ENCODE measurements around the gene PCDHAC1.
"Not testable (repeated sequence)": the region's sequence is repeated elsewhere in the genome, so short reads cannot be mapped to it uniquely, and the experiment has no call there.

PCDHAC1 gene, protein sequence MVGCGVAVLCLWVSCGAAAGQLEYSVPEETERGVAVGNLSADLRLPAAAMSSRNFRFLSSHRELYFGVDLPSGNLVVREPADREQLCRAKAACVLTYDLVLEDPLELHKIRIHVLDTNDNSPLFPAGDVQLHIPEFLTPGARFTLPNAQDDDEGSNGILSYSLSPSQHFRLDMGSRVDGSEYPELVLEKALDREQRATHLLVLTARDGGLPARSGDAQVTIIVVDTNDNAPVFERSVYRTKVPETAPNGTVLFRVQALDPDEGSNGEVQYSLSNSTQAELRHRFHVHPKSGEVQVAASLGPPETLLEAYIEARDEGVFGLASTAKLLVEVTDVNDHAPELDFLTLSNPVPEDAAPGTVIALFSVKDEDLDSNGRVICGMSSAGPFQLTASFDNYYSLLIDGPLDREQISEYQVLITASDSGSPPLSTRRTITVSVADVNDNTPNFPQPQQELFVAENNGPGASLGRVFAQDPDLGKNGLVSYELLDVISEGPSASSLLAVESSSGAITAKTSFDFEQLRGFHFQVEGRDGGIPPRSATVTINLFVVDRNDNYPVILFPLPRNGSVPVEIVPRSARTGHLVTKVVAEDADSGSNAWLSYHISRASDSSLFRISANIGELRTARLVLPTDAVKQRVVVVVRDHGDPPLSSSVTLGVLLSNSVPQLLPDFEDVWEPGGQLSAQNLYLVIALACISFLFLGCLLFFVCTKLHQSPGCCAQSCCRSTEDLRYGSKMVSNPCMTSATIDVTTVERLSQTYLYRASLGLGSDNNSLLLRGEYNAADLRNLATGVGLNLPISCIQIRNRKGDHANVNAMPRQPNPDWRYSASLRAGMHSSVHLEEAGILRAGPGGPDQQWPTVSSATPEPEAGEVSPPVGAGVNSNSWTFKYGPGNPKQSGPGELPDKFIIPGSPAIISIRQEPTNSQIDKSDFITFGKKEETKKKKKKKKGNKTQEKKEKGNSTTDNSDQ
- total RNA-seq: 0 to 0.31 reads per million in 2 donors

- no peak for DNase-seq
Observed at GRCh38 chr5:140925806-140926442, at the start of gene PCDHAC1. Gene PCDHAC1 (plus strand): TSS chr5:140926299. CDS start chr5:140926893, 594 bp downstream.

GRCh38 chr5:140876541-140877261 lies 49.4 kb upstream of the PCDHAC1 start:
- DNase-seq: not testable (repeated sequence)

- no peak for DNase-seq
Observed at GRCh38 chr5:140877262-140877581, 48.9 kb upstream of the PCDHAC1 start.

GRCh38 chr5:140881889-140882590 lies 44.1 kb upstream of the PCDHAC1 start, which contains the start of gene PCDHA13:
Gene PCDHA13 (plus strand): TSS chr5:140882124. CDS start chr5:140882269, 145 bp downstream.
- no peak for DNase-seq

GRCh38 chr5:140882591-140882899 lies 43.6 kb upstream of the PCDHAC1 start:
- no peak for DNase-seq

GRCh38 chr5:140883373-140883772 lies 42.7 kb upstream of the PCDHAC1 start:
- no peak for DNase-seq

- DNase-seq: no peak
Observed at GRCh38 chr5:140883927-140884697, 42.0 kb upstream of the PCDHAC1 start.

DNA sequence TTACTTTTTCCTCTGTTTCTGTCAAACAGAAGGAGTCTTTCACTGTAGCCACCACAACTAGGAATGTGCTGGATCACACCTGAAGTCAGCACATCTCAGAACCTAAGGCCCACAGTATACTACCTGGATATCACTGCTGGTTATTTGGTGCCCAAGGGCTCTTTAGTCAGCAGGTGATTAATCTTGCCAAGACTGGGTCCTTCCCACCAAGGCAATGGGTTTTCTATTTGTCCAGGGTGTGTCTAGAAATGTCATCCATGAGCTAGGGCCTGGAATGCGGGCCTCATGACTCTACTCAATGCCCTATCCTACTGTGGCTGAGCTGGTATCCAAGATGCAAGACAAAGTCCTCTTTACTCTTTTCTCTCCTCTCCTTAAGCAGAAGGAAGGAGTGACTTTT lies 9.8 kb upstream of the PCDHAC1 start:
- no peak for DNase-seq

DNA sequence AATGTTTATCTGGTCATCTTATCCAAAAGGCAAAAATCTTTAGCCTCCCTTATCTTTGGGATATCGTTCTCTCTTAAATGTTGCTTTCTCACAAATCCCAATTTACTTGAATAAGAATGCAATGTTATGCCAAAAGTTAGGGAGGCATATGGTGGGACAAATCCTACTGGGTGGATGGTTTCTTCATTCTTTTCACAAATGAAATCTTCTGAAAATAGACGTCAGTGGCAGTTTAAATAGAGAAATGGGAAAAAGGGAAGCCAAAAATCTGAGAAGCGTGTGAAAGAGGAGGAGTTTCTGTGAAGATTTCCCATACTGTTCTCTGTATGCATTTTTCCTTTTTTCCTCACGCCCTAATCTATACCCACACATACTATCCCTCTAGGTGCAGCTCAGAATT lies 2.5 kb upstream of the PCDHAC1 start:
- no peak for DNase-seq

DNA sequence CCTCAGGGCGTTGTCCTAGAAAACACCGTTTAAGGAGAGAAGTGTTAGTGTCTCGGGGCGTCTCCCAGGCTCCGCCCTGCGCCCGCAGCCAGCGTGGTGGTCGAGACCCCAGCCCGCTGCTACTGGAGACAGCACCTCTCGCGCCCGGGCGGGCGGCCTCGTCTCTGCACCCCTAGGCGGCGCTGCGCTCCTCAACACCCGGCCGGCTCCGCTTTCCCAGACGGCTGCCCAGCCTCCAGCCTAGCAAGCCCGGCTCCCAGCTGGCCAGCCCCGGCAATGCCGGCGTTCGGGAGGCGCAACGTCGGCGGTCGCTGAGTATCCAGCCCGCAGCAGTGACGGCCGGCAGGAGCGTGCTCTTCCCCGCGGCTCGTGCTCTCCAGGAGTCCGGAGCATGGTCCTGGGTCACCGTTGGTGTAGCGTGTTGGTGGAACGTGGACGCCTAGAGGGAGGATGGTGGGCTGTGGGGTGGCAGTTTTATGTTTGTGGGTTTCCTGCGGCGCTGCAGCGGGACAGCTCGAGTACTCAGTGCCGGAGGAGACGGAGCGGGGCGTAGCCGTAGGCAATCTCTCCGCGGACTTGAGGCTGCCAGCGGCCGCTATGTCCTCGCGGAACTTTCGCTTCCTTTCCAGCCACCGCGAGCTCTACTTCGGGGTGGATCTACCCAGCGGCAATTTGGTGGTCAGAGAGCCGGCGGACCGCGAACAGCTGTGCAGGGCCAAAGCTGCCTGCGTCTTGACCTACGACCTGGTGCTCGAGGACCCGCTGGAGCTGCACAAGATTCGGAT lies 536 bp downstream of the PCDHAC1 start:
- peak in 2 of 5 experiments; percentile 1 to 48 for DNase-seq

DNA sequence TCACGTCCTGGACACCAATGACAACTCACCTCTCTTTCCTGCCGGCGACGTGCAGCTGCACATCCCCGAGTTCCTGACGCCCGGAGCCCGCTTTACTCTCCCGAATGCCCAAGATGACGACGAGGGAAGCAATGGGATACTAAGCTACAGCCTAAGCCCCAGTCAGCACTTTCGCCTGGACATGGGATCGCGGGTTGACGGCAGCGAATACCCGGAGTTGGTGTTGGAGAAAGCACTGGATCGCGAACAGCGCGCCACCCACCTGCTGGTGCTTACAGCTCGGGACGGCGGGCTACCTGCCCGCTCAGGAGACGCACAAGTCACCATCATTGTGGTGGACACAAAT lies 1.1 kb downstream of the PCDHAC1 start:
- DNase-seq: no peak

DNA sequence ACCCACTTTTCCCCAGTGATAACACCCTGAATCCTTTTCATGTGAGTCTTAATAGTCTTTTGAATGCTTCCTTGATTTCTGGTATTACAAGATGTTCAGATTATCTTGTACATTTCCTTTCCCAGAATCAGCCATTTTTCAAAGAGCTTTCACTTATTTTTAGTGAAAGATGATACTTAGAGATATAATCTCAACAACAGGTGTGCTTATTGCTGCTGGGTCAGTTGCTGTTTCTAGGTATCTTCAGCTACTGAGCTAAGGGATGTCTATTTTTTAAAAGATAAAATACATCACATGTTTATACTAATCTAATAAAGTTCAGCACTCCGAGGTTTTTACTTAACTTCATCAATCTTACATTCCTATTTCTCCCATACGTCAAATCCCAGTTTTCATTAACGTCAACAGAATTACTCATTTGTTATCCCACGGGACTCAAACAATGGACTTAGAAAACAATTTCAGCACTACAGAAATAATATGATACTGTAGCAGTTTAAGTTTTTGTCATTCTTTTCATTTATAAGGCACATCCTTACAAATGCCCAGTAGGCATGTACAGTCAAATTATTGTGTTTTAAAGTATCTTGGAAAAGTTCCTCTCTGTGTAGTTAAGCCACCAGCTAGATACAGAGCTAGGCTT lies 9.0 kb downstream of the PCDHAC1 start:
- no peak for DNase-seq

DNA sequence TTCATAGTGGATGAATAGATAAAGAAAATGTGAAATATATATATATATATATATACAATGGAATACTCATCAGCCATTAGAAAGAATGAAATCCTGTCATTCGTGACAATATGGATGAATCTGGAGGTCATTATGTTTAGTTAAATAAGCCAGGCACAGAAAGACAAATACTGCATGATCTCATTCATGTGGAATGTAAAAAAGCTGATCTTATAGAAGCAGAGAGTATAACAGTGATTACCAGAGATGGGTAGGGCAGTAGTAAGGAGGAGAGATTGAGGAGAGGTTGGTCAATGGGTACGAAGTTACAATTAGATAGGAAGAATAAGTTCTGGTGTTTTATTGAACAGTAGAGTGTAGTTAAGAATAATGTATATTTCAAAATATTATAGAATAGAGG lies 20.5 kb downstream of the PCDHAC1 start:
- no peak for DNase-seq

- DNase-seq: no peak
Observed at GRCh38 chr5:140951636-140952035, 25.5 kb downstream of the PCDHAC1 start.

DNA sequence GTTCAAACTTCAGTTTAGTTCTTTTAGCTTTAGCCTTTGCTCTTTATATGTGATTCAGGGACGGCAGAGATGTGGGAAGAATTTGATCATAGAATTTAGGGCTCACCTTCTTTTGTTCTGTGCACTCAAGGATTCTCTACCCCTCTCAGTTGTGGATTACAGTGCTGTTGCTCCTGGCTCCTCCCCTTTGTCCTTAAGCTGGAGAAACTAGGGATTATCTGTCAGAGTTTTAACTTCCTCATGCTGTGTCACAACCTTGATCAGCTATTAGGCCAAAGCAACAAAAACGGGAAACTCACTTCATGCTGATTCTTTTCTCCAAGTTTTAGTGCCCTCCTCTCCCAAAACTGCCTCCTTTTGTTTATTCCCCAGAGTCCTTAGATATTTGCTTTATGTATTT lies 27.1 kb downstream of the PCDHAC1 start:
- no peak for DNase-seq

GRCh38 chr5:140962190-140962589 lies 36.1 kb downstream of the PCDHAC1 start:
- no peak for DNase-seq

DNA sequence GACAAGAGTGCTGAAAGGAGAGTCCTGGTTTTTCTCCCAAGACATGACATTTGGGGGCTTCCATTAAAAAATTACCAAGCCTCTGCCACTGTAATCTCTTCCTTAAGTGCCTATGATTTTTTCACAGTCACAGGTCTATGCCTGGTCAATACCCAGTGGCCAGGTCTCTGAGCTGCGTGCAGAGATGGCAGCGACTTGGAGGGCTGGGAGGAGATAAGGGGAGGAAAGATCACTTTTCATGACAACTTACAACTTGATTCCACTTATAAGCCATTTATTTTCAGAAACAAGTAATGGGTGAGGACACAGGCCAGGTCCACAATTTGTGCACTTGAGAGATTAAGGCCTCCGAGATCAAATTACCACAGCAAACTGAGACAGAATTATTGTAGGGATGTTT lies 38.3 kb downstream of the PCDHAC1 start:
- no peak for DNase-seq

DNA sequence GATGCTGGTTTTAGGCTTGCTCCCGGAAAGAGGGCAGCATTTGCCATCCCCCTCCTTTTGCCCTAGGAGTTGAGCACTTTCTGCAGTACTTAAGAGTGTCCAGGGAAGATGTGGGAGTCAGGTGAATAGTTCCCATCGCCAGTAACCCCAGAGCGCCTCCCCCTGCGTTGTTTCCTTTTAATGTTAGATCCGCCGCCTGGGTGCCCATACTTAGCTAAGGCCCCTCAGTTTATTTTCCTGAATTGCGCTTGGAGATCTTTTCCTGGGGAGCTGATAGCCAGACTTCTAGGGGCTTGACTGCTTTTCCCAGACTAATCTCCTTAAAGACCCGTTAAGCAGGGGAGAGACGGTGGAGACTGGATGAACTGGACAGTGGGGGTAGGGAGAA lies 39.8 kb downstream of the PCDHAC1 start:
- no peak for DNase-seq

DNA sequence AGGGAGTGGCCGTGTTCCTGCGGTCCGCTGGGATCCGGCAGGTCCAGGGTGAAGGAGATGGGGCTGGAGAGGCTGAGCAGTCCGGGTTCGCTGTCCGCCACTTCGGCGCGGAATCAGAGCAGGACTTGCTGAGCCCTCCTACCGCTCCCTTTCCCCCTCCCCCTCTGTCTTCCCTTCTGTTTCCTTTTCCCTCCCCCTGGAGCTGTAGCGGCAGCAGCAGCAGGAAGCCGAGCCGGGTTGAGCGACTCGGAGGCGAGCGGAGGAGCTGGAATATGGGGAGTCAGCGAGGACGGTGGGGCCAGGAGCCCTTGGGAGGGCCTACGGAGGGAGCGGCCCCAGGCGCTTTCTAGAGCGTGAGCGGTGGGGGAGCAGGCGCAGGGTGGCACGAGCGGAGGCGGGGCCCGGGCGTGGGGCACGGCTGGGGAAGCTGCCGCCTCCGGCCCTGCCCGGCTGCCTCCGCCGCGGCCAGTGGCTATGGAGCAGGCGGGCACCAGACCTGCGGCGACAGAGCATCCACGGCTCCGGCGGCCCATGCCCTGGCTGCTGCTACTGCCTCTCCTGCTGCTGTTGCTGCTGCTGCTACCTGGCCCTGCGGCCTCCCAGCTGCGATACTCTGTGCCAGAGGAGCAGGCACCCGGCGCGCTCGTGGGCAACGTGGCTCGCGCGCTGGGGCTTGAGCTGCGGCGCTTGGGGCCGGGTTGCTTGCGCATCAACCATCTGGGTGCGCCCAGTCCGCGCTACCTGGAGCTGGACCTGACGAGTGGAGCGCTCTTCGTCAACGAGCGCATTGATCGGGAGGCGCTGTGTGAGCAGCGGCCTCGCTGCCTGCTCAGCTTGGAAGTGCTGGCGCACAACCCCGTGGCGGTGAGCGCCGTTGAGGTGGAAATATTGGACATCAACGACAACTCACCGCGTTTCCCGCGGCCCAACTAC lies 40.5 kb downstream of the PCDHAC1 start, which contains the start of gene PCDHAC2:
Gene PCDHAC2, plus strand, starts transcription at position 184 of the 933 bp plus-strand sequence. Its CDS starts 291 bp downstream, at position 475.
- no peak for DNase-seq

Data from T-helper 2 cell (primary cell).